ENCODE measurements around the gene SLC39A9.
A peak's percentile ranks its signal among the peaks of the same experiment; 100 is the strongest.
"Not testable (repeated sequence)": the region's sequence is repeated elsewhere in the genome, so short reads cannot be mapped to it uniquely, and the experiment has no call there.

The SLC39A9 gene

GRCh38 chr14:69408331-69408960, 10.0 kb downstream of the SLC39A9 start:
- DNase-seq (ENCODE audit: low read depth): no peak
- no peak overlapping the region for H3K4me3 ChIP-seq (ENCODE audit: low read depth, low read length)

GRCh38 chr14:69413483-69413882, 15.0 kb downstream of the SLC39A9 start:
- no peak overlapping the region for H3K4me3 ChIP-seq (ENCODE audit: low read depth, low read length)
- no peak for DNase-seq (ENCODE audit: low read depth)

GRCh38 chr14:69416087-69416486, 17.6 kb downstream of the SLC39A9 start:
- DNase-seq (ENCODE audit: low read depth); H3K4me3 ChIP-seq (ENCODE audit: low read depth, low read length): not testable (repeated sequence)

GRCh38 chr14:69423279-69423678, 24.8 kb downstream of the SLC39A9 start:
- no peak for DNase-seq (ENCODE audit: low read depth)
- no peak overlapping the region for H3K4me3 ChIP-seq (ENCODE audit: low read depth, low read length)

- DNase-seq (ENCODE audit: low read depth): no peak
- H3K4me3 ChIP-seq (ENCODE audit: low read depth, low read length): no peak overlapping the region
Observed at GRCh38 chr14:69424149-69424923, 25.8 kb downstream of the SLC39A9 start.

- no peak overlapping the region for H3K4me3 ChIP-seq (ENCODE audit: low read depth, low read length)
- no peak for DNase-seq (ENCODE audit: low read depth)
Observed at GRCh38 chr14:69427596-69427995, 29.1 kb downstream of the SLC39A9 start.

- H3K4me3 ChIP-seq (ENCODE audit: low read depth, low read length): no peak overlapping the region
- DNase-seq (ENCODE audit: low read depth): no peak
Observed at GRCh38 chr14:69428289-69428998, 30.0 kb downstream of the SLC39A9 start.

- no peak for DNase-seq (ENCODE audit: low read depth)
- H3K4me3 ChIP-seq (ENCODE audit: low read depth, low read length): no peak overlapping the region
Observed at GRCh38 chr14:69429643-69430042, 31.2 kb downstream of the SLC39A9 start.

- no peak for DNase-seq (ENCODE audit: low read depth)
- no peak overlapping the region for H3K4me3 ChIP-seq (ENCODE audit: low read depth, low read length)
Observed at GRCh38 chr14:69430306-69430939, 31.9 kb downstream of the SLC39A9 start.

- no peak for DNase-seq (ENCODE audit: low read depth)
- no peak overlapping the region for H3K4me3 ChIP-seq (ENCODE audit: low read depth, low read length)
Observed at GRCh38 chr14:69432364-69432763, 33.9 kb downstream of the SLC39A9 start.

- no peak for DNase-seq (ENCODE audit: low read depth)
- no peak overlapping the region for H3K4me3 ChIP-seq (ENCODE audit: low read depth, low read length)
Observed at GRCh38 chr14:69439521-69440270, 41.2 kb downstream of the SLC39A9 start.

GRCh38 chr14:69441948-69442347, 43.5 kb downstream of the SLC39A9 start:
- no peak overlapping the region for H3K4me3 ChIP-seq (ENCODE audit: low read depth, low read length)
- no peak for DNase-seq (ENCODE audit: low read depth)

- no peak overlapping the region for H3K4me3 ChIP-seq (ENCODE audit: low read depth, low read length)
- no peak for DNase-seq (ENCODE audit: low read depth)
Observed at GRCh38 chr14:69443296-69443805, 44.9 kb downstream of the SLC39A9 start.

- DNase-seq (ENCODE audit: low read depth): no peak
- no peak overlapping the region for H3K4me3 ChIP-seq (ENCODE audit: low read depth, low read length)
Observed at GRCh38 chr14:69449216-69449615, 50.7 kb downstream of the SLC39A9 start.

GRCh38 chr14:69451941-69452340, 53.4 kb downstream of the SLC39A9 start:
- no peak overlapping the region for H3K4me3 ChIP-seq (ENCODE audit: low read depth, low read length)
- no peak for DNase-seq (ENCODE audit: low read depth)

GRCh38 chr14:69458350-69458749, 59.9 kb downstream of the SLC39A9 start:
- DNase-seq (ENCODE audit: low read depth): no peak
- H3K4me3 ChIP-seq (ENCODE audit: low read depth, low read length): no peak overlapping the region

- H3K4me3 ChIP-seq (ENCODE audit: low read depth, low read length): no peak overlapping the region
- no peak for DNase-seq (ENCODE audit: low read depth)
Observed at GRCh38 chr14:69459122-69459521, 60.6 kb downstream of the SLC39A9 start.

GRCh38 chr14:69460093-69460701, 61.7 kb downstream of the SLC39A9 start:
- H3K4me3 ChIP-seq (ENCODE audit: low read depth, low read length): no peak overlapping the region
- peak; percentile 67 for DNase-seq (ENCODE audit: low read depth)

- no peak for DNase-seq (ENCODE audit: low read depth)
- no peak overlapping the region for H3K4me3 ChIP-seq (ENCODE audit: low read depth, low read length)
Observed at GRCh38 chr14:69464379-69464778, 65.9 kb downstream of the SLC39A9 start.

Measured in skeletal muscle cell (primary cell).